Activated CD4-positive, alpha-beta T cell treated with anti-CD3 and anti-CD28 coated beads, Interleukin-2, Interleukin-4, amounts not matched to agents 100 ng/mL and 50 ng/mL, durations not matched to agents 16 hours and 8 hours (primary cell): Measurements from ENCODE around the gene PDE4C.

Experiments
- DNase-seq: peaks from one replicate; pipeline ENCODE4 v3.0.0-alpha.2; 2020; ENCODE audit warnings: low spot score

The PDE4C gene

GRCh38 chr19:18254546-18255503 lies 28.6 kb upstream of the PDE4C start:
- no peak for DNase-seq

GRCh38 chr19:18253716-18254115 lies 27.5 kb upstream of the PDE4C start:
- no peak for DNase-seq

- no peak for DNase-seq
Observed at GRCh38 chr19:18253130-18253529, 26.9 kb upstream of the PDE4C start.

DNA sequence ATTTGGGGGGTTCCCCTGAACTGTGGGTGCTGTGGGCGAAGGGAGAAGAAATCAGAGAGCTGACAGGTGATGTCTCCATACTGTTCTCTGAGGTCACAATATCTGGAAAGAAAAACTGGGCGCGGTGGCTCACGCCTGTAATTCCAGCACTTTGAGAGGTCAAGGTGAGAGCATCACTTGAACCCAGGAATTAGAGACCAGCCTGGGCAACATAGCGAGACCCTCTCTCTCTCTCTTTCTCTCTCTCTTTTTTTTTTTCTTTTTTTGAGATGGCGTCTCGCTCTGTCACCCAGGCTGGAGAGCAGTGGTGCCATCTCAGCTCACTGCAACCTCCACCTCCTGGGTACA lies 26.1 kb upstream of the PDE4C start:
- DNase-seq, result no peak

- peak; percentile 82 for DNase-seq
Observed at GRCh38 chr19:18251587-18252369, 25.5 kb upstream of the PDE4C start.

GRCh38 chr19:18249834-18250233 lies 23.6 kb upstream of the PDE4C start:
- DNase-seq, result no peak

DNA sequence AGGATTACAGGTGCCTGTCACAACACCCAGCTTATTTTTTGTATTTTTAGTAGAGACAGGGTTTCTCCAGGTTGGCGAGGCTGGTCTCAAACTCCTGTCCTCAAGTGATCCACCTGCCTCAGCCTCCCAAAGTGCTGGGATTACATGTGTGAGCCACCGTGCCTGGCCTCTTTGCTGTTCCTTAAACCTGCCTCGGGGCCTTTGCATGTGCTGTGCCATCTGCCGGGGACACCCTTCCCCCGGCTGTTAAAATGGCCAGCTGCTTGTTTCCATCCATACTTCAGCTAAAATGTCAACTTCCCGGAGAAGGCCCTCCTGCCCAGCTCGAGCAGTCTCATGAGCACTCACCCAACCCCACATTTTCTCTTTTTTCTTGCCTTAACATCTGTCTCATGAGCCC lies 19.1 kb upstream of the PDE4C start:
- DNase-seq, result no peak

GRCh38 chr19:18239303-18239702 lies 13.1 kb upstream of the PDE4C start:
- no peak for DNase-seq

DNA sequence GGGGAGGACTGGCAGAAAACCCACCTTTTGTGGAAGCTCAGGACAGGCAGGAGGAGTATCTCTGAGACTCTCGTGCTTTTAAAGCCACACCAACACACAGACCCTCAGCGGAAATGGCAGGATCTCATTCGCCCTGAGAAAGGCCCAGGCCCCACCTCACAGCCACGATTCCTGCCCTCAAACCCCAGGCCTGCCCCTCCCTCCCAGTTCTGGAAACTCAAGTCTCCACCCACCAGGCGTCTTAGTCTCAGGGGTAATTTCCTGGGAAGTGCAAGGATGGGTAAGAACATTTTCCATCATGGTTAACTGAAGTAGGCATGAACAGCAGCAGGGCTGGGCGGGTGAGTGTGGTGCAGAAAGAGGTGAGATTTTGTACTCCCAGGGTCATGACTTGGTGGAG lies 8.0 kb upstream of the PDE4C start:
- no peak for DNase-seq

DNA sequence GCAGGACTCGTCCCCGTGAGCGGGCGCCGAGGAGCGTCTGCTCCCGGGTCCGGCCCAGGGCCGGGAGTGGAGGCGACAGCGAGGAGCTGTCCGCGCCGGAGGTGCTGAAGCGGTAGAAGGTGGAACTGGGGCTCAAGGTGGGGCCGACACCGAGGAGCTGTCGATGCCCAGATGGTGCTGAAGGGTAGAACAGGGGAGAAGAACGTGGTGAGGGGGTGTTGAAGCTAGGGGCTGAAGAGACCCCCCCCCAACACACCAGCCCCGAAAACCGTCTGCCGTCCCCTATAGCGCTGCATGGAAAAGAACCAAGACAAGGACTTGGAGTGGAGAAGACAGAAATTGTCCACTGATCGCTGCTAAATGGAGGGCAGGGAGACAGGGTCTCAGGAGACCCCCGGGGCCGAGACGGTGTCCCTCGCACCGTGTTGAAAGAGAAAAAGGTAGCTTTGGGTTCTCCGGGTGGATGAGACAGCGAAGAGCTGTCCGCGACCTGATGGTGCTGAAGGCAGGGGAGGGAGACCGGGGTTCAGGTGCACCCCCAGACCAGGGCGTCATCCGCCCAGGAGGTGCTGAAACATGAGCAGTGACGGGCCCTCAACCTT lies 7.1 kb upstream of the PDE4C start:
- DNase-seq, result peak; percentile 22

GRCh38 chr19:18232540-18233223 lies 6.4 kb upstream of the PDE4C start:
- DNase-seq, result no peak

GRCh38 chr19:18231775-18232174 lies 5.5 kb upstream of the PDE4C start:
- DNase-seq, result no peak

DNA sequence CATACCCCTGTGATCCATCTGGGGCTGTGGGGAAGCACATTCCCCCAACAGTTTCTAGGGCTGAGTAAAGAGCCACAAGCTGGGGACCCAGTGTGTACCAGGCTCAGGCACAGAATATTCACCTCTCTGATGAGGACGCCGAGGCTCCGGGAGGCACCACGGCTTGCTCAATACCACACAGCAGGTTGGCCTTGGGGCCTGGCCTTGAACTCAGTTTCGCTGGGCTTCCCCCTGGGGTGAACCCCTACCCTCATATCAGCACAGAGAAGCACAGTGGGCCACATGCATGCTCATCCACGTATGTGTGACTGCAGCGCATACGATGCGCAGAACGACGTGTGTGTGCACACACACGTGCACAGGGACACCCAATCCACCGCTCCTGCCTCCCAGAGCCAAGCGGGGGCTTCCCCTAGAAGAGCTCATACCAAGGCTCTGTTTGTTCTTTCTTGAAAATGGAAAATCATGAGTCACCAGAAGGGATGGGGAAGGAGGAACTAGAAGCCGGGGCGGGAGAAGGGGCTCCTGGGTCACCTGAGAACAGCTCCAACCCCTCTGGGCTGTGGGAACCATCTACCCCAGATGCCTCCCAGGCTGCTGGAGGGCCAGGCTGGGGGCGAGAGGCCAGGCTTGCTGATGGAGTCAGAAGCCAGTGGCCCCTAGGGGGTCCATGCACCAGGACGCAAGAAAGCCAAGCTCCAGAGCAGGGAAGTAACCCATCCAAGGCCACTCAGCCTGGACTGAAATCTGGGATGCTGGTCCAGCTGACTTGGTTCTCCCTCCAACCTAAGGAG lies 4.9 kb upstream of the PDE4C start:
- no peak for DNase-seq

DNA sequence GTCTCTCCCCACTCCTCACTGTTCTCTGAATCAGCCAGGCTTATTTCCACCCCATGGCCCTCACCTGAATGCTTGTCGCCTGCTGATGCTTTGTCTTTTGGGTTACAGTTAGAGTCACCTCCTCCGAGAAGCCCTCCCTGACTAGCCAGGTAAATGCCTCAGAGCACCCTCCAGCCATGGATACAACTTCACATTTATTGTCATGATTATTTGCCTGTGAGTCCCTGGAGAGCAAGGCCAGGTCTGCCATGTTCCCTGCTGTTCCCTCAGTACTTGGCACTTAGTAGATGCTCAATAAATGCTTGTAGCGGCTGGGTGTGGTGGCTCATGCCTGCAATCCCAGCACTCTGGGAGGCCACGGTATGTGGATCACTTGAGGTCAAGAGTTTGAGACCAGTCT lies 3.7 kb upstream of the PDE4C start:
- no peak for DNase-seq

GRCh38 chr19:18229474-18229873 lies 3.2 kb upstream of the PDE4C start:
- peak; percentile 23 for DNase-seq

DNA sequence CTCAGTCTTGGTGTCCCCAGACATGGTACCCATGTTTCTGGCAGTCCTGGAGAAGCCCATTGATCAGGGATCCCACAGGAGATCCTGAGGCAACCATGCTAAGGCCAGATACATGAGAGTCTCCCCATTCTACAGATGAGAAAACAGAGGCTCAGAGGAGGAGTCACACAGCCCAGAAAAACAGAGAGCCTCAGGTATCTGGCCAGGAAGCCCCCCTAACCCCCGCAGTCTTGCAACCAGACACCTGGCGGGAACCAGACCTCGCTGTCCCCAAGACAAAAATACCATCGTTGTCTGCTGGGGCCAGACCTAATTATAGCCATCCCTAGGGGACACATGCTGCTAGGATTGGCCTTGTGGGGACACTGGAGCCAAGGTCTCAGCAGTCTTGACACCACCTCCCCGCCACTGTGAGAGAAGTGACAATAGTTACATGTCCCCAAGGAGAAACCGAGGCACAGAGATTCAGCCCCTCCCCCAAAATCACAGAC lies 1.6 kb upstream of the PDE4C start:
- DNase-seq, result no peak

- DNase-seq, result no peak
Observed at GRCh38 chr19:18226956-18227780, 930 bp upstream of the PDE4C start.

DNA sequence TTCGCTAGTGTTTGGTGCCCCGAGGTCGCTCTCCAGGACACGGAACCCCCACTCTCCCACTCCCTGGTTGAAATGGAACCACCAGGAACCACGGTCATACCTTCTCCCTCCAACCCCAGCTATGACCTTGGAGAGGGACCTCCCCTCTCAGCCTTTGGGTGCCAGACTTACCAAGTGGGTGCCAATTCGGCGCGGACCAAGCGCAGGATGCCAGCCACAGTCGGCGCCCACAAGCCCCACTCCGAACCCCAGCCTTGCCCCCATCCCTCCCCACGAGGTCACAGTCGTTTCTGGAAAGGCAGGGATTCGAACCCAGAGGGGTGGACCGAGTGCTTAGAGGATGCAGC lies 910 bp downstream of the PDE4C start:
- no peak for DNase-seq

GRCh38 chr19:18224525-18225354 lies 1.5 kb downstream of the PDE4C start:
- peak; percentile 97 for DNase-seq
